Fibroblast of skin of right biceps (primary cell): ENCODE data around the gene DOCK11.
A peak's percentile ranks its signal among the peaks of the same experiment; 100 is the strongest.

Experiments
- DNase-seq: peaks from one replicate; pipeline ENCODE4 v3.0.0-alpha.2; 2013

Gene DOCK11

DNA sequence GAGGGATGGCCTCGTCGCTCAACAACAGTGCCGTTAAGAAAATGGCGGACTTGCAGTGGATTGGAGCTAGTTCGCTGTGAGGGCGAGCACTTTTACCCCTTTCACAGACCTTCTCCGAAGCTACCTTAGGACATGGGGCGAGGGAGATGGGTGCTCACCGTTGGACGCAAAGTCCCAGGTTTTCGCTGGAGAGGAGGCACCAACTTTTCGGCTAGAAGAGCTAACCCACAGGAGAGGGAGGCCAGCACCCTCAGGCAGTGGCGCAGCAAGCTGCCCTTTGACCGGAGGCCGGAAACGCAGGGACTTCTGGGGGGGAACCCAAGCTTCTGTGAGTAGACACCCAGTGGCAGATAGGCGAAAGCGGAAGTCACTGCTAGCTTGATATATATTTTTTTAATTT lies 138.7 kb downstream of the DOCK11 start:
- no peak for DNase-seq

GRCh38 chrX:118637997-118638396 lies 142.4 kb downstream of the DOCK11 start:
- DNase-seq = no peak

- peak; percentile 34 for DNase-seq
Observed at GRCh38 chrX:118644378-118644777, 148.8 kb downstream of the DOCK11 start.

DNA sequence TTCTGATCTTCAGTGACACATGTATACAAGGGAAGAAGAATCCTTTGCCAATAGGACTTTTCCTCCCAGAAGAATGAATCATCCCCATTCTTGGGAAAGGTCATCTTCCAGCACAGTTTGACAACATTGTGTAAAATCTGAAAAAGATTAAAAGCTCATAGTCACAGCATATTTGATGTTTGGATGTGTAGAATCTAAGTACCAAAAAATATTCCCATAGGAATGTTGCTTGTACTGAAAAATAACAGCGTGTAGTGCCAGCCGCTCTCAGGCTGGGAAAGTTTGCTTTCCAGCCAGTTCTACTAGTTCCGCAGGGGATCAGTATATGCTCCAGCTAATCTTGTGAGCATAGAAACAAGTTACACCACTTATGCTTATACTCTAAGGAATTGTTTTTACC lies 157.1 kb downstream of the DOCK11 start:
- peak; percentile 43 for DNase-seq

DNA sequence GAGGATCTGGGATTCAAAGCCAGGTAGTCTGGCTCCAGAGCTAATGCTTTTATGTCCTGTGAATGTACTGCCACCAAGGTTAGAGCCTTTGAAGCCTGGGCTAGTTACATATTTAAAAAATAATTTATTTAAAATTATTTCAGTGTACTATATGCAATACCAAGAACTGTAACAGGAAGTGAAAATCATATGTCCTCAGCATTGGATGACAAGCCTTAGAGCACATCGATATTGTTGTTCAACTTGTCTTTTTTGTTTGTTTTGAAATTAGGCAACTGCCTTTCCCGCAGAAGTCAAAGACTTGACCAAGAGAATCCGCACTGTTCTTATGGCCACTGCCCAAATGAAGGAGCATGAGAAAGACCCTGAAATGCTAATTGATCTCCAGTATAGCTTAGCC lies 158.7 kb downstream of the DOCK11 start:
- no peak for DNase-seq

- DNase-seq = peak; percentile 45
Observed at GRCh38 chrX:118655561-118656246, 160.1 kb downstream of the DOCK11 start.

GRCh38 chrX:118657413-118657812 lies 161.8 kb downstream of the DOCK11 start:
- no peak for DNase-seq

- no peak for DNase-seq
Observed at GRCh38 chrX:118660085-118660484, 164.5 kb downstream of the DOCK11 start.

- no peak for DNase-seq
Observed at GRCh38 chrX:118665204-118665603, 169.6 kb downstream of the DOCK11 start.

- DNase-seq = peak; percentile 25
Observed at GRCh38 chrX:118666521-118666920, 170.9 kb downstream of the DOCK11 start.

DNA sequence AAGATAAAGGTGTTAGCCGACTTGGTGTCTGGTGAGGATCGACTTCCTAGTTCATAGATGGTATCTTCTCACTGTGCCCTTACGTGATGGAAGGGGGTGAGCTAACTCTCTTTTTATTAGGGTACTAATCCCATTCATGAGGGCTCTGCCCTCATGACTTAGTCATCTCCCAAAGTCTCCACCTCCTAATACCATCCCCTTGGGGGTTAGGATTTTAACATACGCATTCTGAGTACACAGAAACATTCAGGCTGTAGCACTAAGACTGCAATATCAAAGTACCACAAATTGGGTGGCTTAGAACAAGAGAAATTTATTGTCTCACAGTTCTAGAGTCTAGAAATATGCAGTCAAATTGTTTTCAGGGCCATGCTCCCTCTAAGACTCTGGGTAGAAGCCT lies 173.8 kb downstream of the DOCK11 start:
- no peak for DNase-seq

- no peak for DNase-seq
Observed at GRCh38 chrX:118675326-118675965, 179.8 kb downstream of the DOCK11 start.

DNA sequence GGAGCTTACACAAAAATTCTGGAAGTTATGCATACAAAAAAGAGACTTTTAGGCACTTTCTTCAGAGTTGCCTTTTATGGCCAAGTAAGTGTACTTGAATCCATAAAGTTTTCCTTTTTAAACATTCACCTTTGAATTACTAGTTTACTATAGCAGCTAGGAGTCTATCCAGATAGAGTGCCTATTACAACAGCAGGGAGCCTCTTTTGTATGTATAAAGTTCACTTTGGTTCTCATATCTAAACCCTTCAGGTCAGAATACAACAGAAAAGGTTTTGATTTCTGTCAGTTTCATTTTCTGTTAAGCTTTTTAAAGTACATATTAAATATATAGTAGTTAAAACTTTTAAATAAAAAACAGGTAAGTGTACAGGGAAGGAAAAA lies 180.3 kb downstream of the DOCK11 start:
- DNase-seq = no peak

GRCh38 chrX:118677318-118677717 lies 181.7 kb downstream of the DOCK11 start:
- DNase-seq = no peak

DNA sequence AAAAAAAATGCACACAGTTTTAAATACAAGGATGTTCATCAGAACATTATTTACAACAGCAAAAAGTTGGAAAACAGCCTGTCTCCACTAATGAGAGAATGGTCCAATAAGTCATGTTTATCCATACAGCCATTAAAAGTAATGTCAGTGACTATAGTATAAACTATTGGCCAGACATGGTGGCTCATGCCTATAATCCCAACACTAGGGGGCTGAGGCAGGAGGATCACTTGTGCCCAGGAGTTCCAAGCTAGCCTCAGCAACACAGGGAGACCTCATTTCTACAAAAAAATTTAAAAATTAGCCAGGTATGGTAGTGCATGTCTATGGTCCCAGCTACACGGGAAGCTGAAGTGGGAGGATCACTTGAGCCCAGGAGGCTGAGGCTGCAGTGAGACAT lies 183.7 kb downstream of the DOCK11 start:
- no peak for DNase-seq

DNA sequence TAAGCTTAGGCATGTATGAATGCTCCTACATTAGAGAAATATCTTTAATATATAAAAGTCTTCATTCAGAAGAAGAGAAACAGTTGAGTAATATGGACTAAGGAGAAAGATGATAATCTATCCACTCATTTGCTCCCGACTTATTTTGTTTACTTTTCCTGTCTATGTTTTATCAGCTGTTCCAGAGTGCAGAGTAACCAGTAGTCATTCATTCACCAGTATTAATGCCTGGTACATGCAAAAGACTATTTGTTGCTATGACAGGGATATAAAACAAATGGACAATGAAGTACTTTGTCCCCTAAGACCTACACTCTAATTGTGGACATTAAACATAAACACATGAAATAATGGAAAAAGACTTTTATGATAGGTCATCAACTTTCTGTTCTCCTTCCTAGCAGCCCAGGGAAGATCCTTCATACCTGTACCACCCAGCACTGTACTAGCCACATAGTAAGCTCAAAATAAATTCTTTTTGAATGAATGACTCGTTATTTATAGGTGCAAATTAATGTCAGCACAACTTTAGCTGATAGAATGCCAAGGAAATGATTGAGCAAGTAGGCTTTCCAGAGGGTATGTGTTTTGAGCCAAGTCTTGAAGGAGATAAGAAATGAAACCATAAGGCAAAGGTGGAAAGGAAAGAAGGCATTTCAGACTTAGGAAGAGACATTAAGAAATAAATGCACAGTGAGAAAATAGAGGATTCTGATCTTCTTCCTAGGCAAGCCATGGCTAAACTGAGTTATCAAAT lies 186.8 kb downstream of the DOCK11 start:
- DNase-seq = no peak

DNA sequence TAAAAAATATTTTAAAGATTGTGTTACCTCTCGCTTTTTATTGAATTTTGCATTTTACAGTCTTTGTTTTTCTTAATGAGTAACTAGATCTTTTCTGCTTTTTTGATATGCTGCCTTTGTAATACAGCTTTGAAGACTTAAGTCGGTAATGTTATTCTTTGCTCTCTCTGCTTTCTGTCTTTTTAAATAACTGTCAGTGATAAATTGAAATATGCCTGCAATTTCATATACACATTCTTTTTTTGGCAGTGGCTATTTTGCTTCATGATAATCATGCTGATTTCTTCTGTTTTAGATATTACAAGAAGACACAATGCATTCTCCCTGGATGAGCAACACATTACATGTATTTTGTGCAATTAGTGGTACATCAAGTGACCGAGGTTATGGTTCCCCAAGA lies 189.8 kb downstream of the DOCK11 start:
- no peak for DNase-seq

- no peak for DNase-seq
Observed at GRCh38 chrX:118688935-118689334, 193.3 kb downstream of the DOCK11 start.

DNA sequence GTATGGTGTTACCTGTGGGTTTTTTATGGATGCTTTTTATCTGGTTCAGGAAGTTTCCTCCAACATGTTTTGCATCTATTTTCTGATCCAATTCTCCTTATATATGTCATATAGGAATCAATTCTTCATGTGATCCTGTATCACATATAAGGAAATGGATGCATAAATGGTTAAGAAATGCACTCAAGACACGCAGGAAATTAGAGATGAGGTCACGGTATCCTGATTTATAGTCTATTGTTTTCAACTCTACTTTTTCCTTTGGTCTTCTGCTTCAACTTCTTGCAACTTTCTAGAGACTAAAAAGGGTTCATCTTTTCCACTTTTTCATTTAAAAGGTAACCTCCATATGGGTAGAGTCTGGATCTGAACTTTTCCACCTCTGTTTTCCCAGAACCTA lies 198.2 kb downstream of the DOCK11 start:
- DNase-seq = no peak

- DNase-seq = peak; percentile 21
Observed at GRCh38 chrX:118694638-118695037, 199.0 kb downstream of the DOCK11 start.

DNA sequence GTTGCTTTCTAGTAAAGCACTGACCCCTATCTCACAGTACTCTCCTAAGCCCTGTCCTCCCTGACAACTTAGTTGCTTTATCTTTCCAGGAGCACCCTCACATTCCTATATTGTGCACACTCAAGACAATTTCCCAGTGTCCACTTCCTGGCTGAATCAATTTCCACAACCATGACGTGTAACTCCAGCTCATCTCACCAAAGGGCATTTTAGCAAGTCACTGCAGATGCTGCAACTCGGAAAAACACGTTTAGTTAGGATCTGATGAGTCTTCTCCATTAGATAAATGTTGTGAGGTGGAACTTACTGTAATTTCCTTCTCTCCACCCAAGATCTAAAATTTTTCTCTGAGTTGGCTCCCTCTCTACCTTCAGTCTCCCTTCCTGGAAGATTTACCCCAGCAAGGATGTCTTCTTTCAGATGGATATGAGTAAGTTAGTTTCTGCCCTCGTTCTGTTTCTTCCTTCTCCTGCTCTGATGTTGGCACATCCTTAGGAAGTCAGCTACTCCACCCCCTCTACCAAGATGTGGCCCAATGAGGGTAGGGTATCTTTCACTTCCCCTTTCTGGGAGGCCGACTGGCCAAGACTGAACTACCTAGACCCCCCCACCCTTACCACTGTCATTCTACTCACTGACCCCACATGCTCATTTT lies 203.0 kb downstream of the DOCK11 start:
- peak; percentile 10 for DNase-seq

GRCh38 chrX:118702741-118703140 lies 207.1 kb downstream of the DOCK11 start:
- no peak for DNase-seq

- DNase-seq = no peak
Observed at GRCh38 chrX:118706681-118707080, 211.1 kb downstream of the DOCK11 start.

DNA sequence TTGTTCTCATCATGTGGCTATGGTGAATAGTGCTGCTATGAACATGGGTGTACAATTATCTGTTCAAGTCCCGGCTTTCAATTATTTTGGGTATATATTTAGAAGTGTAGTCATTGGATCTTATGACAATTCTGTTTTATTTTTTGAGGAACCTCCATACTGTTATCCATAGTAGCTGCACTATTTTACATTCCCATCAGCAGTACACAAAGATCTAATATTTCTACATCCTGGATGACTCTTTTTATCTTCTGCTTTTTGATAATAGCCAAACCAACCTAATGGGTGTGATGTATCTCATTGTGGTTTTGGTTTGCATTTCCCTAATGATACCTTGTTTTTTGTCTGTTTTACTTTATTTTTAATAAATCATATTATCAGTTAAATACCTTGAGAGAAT lies 218.9 kb downstream of the DOCK11 start:
- DNase-seq = no peak
